H9 (cell line): ENCODE measurements around the gene MTMR12. TPM values are rescaled to one million over a fixed set of nuclear protein-coding genes. Genes with fewer than 3 reads are reported as not detected.

Experiments
- DNase-seq: peaks from one replicate; pipeline ENCODE4 v3.0.0-alpha.2; 2017
- H2AFZ ChIP-seq: one replicate; pipeline ENCODE4 v1.6.1; 2013; ENCODE audit warnings: mild to moderate bottlenecking, low read length, control low read depth, moderate library complexity
- H2AK5ac ChIP-seq: 2 replicates; pipeline ENCODE4 v1.6.1; 2013; ENCODE audit warnings: low read length, control low read depth, mixed read lengths; ENCODE audit not compliant: insufficient read length
- H2BK120ac ChIP-seq: one replicate; pipeline ENCODE4 v1.6.1; 2013; ENCODE audit warnings: low read depth, mild to moderate bottlenecking, low read length, control low read depth, inconsistent platforms; ENCODE audit not compliant: poor library complexity, severe bottlenecking
- H2BK12ac ChIP-seq: 2 replicates; pipeline ENCODE4 v1.6.1; 2013; ENCODE audit warnings: low read length, control low read depth, mixed read lengths, low read depth; ENCODE audit not compliant: insufficient read length
- H2BK15ac ChIP-seq: 2 replicates; pipeline ENCODE4 v1.6.1; 2013; ENCODE audit warnings: low read depth, low read length, control low read depth
- H2BK20ac ChIP-seq: one replicate; pipeline ENCODE4 v1.6.1; 2013; ENCODE audit warnings: low read depth, mild to moderate bottlenecking, low read length, control low read depth, inconsistent platforms; ENCODE audit not compliant: poor library complexity, severe bottlenecking
- H2BK5ac ChIP-seq: 2 replicates; pipeline ENCODE4 v1.6.1; 2013; ENCODE audit warnings: low read length, control low read depth, mixed read lengths; ENCODE audit not compliant: insufficient read length
- H3K14ac ChIP-seq: 2 replicates; pipeline ENCODE4 v1.6.1; 2013; ENCODE audit warnings: low read length, control low read depth; ENCODE audit not compliant: insufficient read depth
- H3K18ac ChIP-seq: 2 replicates; pipeline ENCODE4 v1.6.1; 2013; ENCODE audit warnings: low read depth, mild to moderate bottlenecking, mixed read lengths, low read length, control low read depth; ENCODE audit not compliant: insufficient read length
- H3K23ac ChIP-seq: 2 replicates; pipeline ENCODE4 v1.6.1; 2013; ENCODE audit warnings: low read length, control low read depth, mixed read lengths, low read depth; ENCODE audit not compliant: insufficient read length
- H3K23me2 ChIP-seq: 2 replicates; pipeline ENCODE4 v1.6.1; 2013; ENCODE audit warnings: low read depth, mild to moderate bottlenecking, mixed read lengths, low read length, control low read depth; ENCODE audit not compliant: insufficient read length, poor library complexity, severe bottlenecking
- H3K27ac ChIP-seq: 2 replicates; pipeline ENCODE4 v1.5.1; 2013; ENCODE audit warnings: low read length, control low read depth, mixed read lengths, low read depth; ENCODE audit not compliant: insufficient read length
- H3K27me3 ChIP-seq: 2 replicates; pipeline ENCODE4 v1.6.1; 2013; ENCODE audit warnings: low read length, control low read depth, inconsistent platforms; ENCODE audit not compliant: insufficient read depth
- H3K4ac ChIP-seq: 2 replicates; pipeline ENCODE4 v1.6.1; 2013; ENCODE audit warnings: low read depth, mild to moderate bottlenecking, control low read depth, inconsistent platforms, low read length, moderate library complexity
- H3K4me1 ChIP-seq: 2 replicates; pipeline ENCODE4 v1.6.1; 2013; ENCODE audit warnings: low read length, control low read depth, inconsistent platforms; ENCODE audit not compliant: insufficient read depth
- H3K4me2 ChIP-seq: 2 replicates; pipeline ENCODE4 v1.6.1; 2013; ENCODE audit warnings: low read length, control low read depth, mixed read lengths; ENCODE audit not compliant: insufficient read length, insufficient read depth
- H3K56ac ChIP-seq: 2 replicates; pipeline ENCODE4 v1.6.1; 2013; ENCODE audit warnings: low read depth, mild to moderate bottlenecking, mixed read lengths, low read length, control low read depth; ENCODE audit not compliant: insufficient read length
- H3K79me1 ChIP-seq: 2 replicates; pipeline ENCODE4 v1.6.1; 2013; ENCODE audit warnings: low read depth, mild to moderate bottlenecking, moderate library complexity, low read length, control low read depth, inconsistent platforms; ENCODE audit not compliant: insufficient read depth, poor library complexity, severe bottlenecking
- H3K79me2 ChIP-seq: 2 replicates; pipeline ENCODE4 v1.6.1; 2013; ENCODE audit warnings: low read length, control low read depth, inconsistent platforms; ENCODE audit not compliant: insufficient read depth
- H3K9ac ChIP-seq: 2 replicates; pipeline ENCODE4 v1.6.1; 2013; ENCODE audit warnings: low read length, control low read depth, mixed read lengths; ENCODE audit not compliant: insufficient read length; ENCODE audit errors: extremely low read depth
- H3K9me3 ChIP-seq: one replicate; pipeline ENCODE4 v1.6.1; 2013; ENCODE audit warnings: low read depth, low read length, inconsistent platforms; ENCODE audit not compliant: control insufficient read depth
- H3T11ph ChIP-seq: one replicate; pipeline ENCODE4 v1.6.1; 2013; ENCODE audit warnings: mild to moderate bottlenecking, low read length, control low read depth, inconsistent platforms
- H4K20me1 ChIP-seq: one replicate; pipeline ENCODE4 v1.6.1; 2013; ENCODE audit not compliant: control insufficient read depth, insufficient read length, insufficient read depth
- H4K5ac ChIP-seq: 2 replicates; pipeline ENCODE4 v1.6.1; 2013; ENCODE audit warnings: low read depth, mild to moderate bottlenecking, mixed read lengths, low read length, control low read depth; ENCODE audit not compliant: insufficient read length
- H4K8ac ChIP-seq: replicated peaks from 2 replicates; pipeline ENCODE4 v1.6.1; 2013; ENCODE audit warnings: low read length, control low read depth, mixed read lengths, low read depth; ENCODE audit not compliant: insufficient read length
- H4K91ac ChIP-seq: 2 replicates; pipeline ENCODE4 v1.6.1; 2013; ENCODE audit warnings: low read depth, mild to moderate bottlenecking, moderate library complexity, mixed read lengths, low read length, control low read depth; ENCODE audit not compliant: insufficient read length
- H3K27ac Mint-ChIP-seq, 3 experiments: 2 replicates in 2 of 3; 3 replicates in 1 of 3; pipeline ENCODE4 v1.8.0; 2020 to 2021; ENCODE audit warnings: mixed read lengths in 3 of 3, mild to moderate bottlenecking in 1 of 3, moderate library complexity in 1 of 3
- H3K27me3 Mint-ChIP-seq: 2 replicates; pipeline ENCODE4 v1.8.0; 2021; ENCODE audit warnings: low read depth, mild to moderate bottlenecking, moderate library complexity, mixed read lengths
- H3K36me3 Mint-ChIP-seq, 3 experiments: 2 replicates in 2 of 3; 3 replicates in 1 of 3; pipeline ENCODE4 v1.8.0; 2020 to 2021; ENCODE audit warnings: low read depth in 3 of 3, mixed read lengths in 3 of 3; ENCODE audit not compliant: insufficient read depth in 1 of 3
- H3K4me1 Mint-ChIP-seq, 2 experiments: 2 replicates each; pipeline ENCODE4 v1.8.0; 2020; ENCODE audit warnings: mixed read lengths in 2 of 2
- H3K4me3 Mint-ChIP-seq, 2 experiments: 2 replicates in 1 of 2; 3 replicates in 1 of 2; pipeline ENCODE4 v1.8.0; 2020 to 2021; ENCODE audit warnings: mild to moderate bottlenecking in 2 of 2, mixed read lengths in 2 of 2, moderate library complexity in 1 of 2
- H3K9me3 Mint-ChIP-seq, 2 experiments: 2 replicates in 1 of 2; 3 replicates in 1 of 2; pipeline ENCODE4 v1.8.0; 2020; ENCODE audit warnings: mild to moderate bottlenecking in 2 of 2, mixed read lengths in 2 of 2, moderate library complexity in 1 of 2
- CTCF ChIP-seq: fragments of 200-600 bp; sonication (generic); conservative IDR thresholded peaks from 3 replicates; pipeline ENCODE4 v1.8.0; 2021; ENCODE audit warnings: antibody characterized with exemption, mild to moderate bottlenecking
- WGBS: extraction: QIAGEN DNeasy Blood & Tissue Kit; methylation state at CpG from one replicate; pipeline ENCODE4 v1.1.7; 2013; ENCODE audit warnings: missing lambda C conversion rate, low lambda C conversion rate, mixed read lengths; ENCODE audit not compliant: insufficient read length; ENCODE audit errors: extremely low coverage; 5-methylcytosine and 5-hydroxymethylcytosine counted together
- total RNA-seq: library from RNA; stranded (reverse); gene quantifications from 2 replicates; pipeline ENCODE4 v1.2.1, GENCODE V29; 2021

The MTMR12 gene
- total RNA-seq, 1 experiment from 2014 or later, result 39.3 TPM

- Histone ChIP-seq H4K8ac (no peak overlapping the region), H2AFZ (no peak overlapping the region), H3K79me1 (no peaks in the 10 kb centered on the region), H3K18ac (no peak overlapping the region), H3K23me2 (no peaks in the 10 kb centered on the region), H3K27ac (no peak overlapping the region), H3T11ph (no peak overlapping the region), H3K4me1 (no peaks in the 10 kb centered on the region), H2BK5ac (no peak overlapping the region), H2BK20ac (no peak overlapping the region), H3K27me3 (no peaks in the 10 kb centered on the region), H4K5ac (no peak overlapping the region), H3K23ac (no peak overlapping the region), H4K91ac (no peak overlapping the region), H4K20me1 (no peaks in the 10 kb centered on the region), H3K56ac (no peak overlapping the region), H2BK12ac (no peak overlapping the region), H3K4me2 (no peak overlapping the region), H3K79me2 (no peaks in the 10 kb centered on the region), H3K9ac (no peak overlapping the region), H2AK5ac (no peak overlapping the region), H3K14ac (no peak overlapping the region), H3K9me3 (peaks cover 14% of the 10 kb centered on the region), H2BK15ac (no peak overlapping the region), H2BK120ac (no peak overlapping the region), H3K4ac (no peak overlapping the region)
- Mint-ChIP-seq H3K4me1 (no peaks in the 10 kb centered on the region), H3K4me3 (no peak overlapping the region), H3K27ac (no peak overlapping the region), H3K36me3 (peaks cover 23 to 50% (median 49%) of the 10 kb centered on the region in 3 experiments), H3K9me3 (peaks cover 79 to 83% of the 10 kb centered on the region in 2 experiments), H3K27me3 (0 out of 2 replicates have a peak, but pooled peaks cover 3% of the 10 kb centered on the region)
- DNase-seq, result no peak
- WGBS, result no CpG with 5 or more reads among the region's 4 CpGs
- no peak for TF ChIP-seq CTCF
These were observed 29.9 kb upstream of the MTMR12 start for GRCh38 chr5:32342656-32343055.
